LNCaP clone FGC (cell line): ENCODE measurements around the gene KLHL1.
A peak's percentile ranks its signal among the peaks of the same experiment; 100 is the strongest.

Experiments used
- DNase-seq: peaks from one replicate; pipeline ENCODE4 v3.0.0-alpha.2; 2011; ENCODE audit warnings: low read depth
- H3K4me3 ChIP-seq: 2 replicates; pipeline ENCODE4 v1.5.1; 2011; ENCODE audit warnings: mild to moderate bottlenecking, low read depth, low read length, control low read depth
- CTCF ChIP-seq: IDR thresholded peaks from 2 replicates; pipeline ENCODE4 v1.5.1; 2012; ENCODE audit warnings: mild to moderate bottlenecking; ENCODE audit not compliant: control insufficient read depth, insufficient read depth; ENCODE audit errors: extremely low read depth

The KLHL1 gene

GRCh38 chr13:69970520-69970919 lies 137.7 kb downstream of the KLHL1 start:
- no peak for DNase-seq
- no peak for TF ChIP-seq CTCF
- no peak overlapping the region for H3K4me3 ChIP-seq

- no peak overlapping the region for H3K4me3 ChIP-seq
- no peak for TF ChIP-seq CTCF
- DNase-seq: peak; percentile 19
Observed at GRCh38 chr13:69959046-69959445, 149.2 kb downstream of the KLHL1 start.

GRCh38 chr13:69956839-69957238 lies 151.4 kb downstream of the KLHL1 start:
- DNase-seq: no peak
- TF ChIP-seq CTCF: no peak
- H3K4me3 ChIP-seq: no peak overlapping the region

GRCh38 chr13:69956349-69956748 lies 151.9 kb downstream of the KLHL1 start:
- no peak for TF ChIP-seq CTCF
- DNase-seq: no peak

GRCh38 chr13:69955271-69955670 lies 153.0 kb downstream of the KLHL1 start:
- H3K4me3 ChIP-seq: no peak overlapping the region
- DNase-seq: no peak
- no peak for TF ChIP-seq CTCF

More at GRCh38 chr13:69956349-69956748, 151.9 kb downstream of the KLHL1 start:
- no peak overlapping the region for H3K4me3 ChIP-seq

GRCh38 chr13:69951412-69951811 lies 156.8 kb downstream of the KLHL1 start:
- DNase-seq: no peak
- no peak for TF ChIP-seq CTCF
- no peak overlapping the region for H3K4me3 ChIP-seq

GRCh38 chr13:69950160-69950559 lies 158.1 kb downstream of the KLHL1 start:
- DNase-seq: no peak
- no peak overlapping the region for H3K4me3 ChIP-seq
- TF ChIP-seq CTCF: no peak
